ENCODE data around the gene SYT12. TPM values are rescaled to one million over a fixed set of nuclear protein-coding genes. Genes with fewer than 3 reads are reported as not detected.
"Not testable (repeated sequence)": the region's sequence is repeated elsewhere in the genome, so short reads cannot be mapped to it uniquely, and the experiment has no call there.

The SYT12 gene, protein sequence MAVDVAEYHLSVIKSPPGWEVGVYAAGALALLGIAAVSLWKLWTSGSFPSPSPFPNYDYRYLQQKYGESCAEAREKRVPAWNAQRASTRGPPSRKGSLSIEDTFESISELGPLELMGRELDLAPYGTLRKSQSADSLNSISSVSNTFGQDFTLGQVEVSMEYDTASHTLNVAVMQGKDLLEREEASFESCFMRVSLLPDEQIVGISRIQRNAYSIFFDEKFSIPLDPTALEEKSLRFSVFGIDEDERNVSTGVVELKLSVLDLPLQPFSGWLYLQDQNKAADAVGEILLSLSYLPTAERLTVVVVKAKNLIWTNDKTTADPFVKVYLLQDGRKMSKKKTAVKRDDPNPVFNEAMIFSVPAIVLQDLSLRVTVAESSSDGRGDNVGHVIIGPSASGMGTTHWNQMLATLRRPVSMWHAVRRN
- 4.8 TPM for total RNA-seq

DNA sequence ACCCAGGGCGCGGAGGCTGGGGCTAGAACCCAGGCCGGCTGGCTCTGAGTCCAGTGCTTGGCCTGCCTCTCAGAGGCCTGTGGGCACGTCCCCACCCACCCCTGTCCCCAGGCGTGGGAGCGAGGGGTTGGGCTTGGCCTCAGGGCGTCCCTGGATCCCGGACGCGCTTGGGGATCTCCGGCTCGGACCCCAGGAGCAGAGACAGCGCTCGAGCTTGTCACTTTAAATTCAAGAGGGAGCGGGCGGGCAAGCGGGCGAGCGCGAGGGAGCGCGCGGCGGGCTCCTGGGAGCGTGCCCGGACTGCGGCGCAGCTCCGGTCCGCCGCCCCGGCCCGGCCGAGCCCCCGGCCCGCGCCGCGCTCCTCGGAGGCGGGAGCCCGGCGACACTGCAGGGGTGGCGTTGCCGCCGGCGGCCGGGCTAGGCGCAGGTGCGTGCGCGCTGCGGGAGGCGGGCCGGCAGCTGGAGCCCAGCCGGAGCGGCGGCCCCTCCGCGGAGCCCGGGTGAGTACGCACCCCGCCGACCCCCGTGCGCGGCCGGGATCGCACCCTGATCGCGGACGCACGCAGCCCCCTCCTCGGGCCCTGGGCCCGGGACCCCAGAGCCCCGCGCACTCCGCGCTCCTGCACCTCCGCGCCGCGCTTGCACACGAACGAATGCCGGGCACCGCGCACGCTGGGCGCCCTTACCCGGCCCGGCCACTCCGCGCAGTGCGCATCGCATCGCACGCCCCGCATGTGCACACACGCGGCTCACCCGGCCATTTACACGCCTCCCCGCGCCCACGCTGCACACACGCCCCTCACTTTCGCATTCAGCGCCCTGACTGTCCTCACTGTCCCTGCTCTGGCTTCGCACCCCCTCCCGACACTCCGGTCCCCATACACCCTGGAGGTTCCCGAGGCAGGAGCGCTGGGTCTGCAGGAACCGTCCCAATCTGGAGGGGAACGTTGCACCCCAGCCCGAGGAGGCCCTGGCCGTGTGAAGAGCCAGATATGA, at the start of gene SYT12:
SYT12 (plus strand) TSS at position 174 of the 996 bp plus-strand sequence. CDS start 7,011 bp downstream, outside the sequence.
- no peak for DNase-seq (ENCODE audit: low spot score)

DNA sequence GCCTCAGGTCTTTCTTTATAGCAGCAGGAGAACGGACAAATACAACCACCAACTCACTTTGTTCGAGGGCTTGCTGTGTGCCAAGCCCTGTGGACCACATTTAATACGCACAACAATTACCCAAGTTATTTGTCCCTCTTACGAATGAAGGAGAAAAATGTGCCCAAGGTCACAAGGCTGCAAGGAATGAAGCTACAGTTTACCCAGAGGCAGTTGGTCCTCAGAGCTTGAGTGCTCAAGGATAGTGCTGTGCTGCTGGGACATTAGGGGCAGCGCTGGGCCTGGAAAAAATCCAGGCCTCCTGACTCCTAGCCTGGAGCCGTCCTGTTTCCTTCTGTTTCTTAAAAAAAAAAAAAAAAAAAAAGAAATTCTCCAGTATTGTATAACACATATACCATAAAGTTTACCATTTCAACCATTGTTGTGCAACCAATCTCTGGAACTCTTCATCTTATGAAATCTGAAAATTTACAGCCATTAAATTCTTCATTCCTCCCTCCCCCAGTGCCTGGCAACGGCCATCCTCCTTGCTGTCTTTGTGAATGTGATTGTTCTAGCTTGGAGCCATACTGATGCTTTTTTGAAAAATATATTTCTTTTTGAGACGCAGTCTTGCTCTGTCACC, 48.9 kb upstream of the SYT12 start:
- DNase-seq (ENCODE audit: low spot score): no peak

DNA sequence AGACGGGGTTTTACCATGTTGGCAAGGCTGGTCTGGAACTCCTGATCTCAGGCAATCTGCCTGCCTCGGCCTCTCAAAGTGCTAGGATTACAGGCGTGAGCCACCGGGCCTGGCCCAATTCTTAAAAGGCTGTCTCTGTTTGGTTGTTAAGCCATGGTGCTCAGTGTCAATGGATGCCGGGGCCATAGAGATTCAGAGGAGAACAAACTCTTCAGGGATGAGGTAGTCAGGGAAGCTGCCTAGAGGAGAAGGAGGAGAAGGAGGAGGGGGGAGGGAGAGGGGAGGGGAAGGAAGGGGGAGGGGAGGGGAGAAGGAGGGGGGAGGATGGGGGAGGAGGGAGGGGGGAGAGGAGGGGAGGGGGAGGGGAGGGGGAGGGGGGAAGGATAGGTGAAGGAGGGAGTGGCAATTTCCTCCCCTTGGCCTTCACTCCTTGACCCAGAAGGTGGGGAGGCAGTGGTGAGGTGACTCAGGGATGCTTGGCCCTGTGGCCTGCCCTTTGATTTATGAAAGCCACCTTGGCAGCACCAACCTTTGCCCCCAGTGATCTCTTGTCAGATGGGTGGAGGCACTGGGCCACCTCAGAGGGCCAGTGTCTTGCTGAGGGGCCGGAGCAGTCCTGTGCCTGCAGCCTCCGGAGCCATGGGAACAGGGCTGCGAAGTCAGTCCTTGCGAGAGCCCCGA, 48.1 kb upstream of the SYT12 start, which contains the start of gene C11orf86:
C11orf86 (plus strand) TSS at position 581 of the 681 bp plus-strand sequence; CDS start at position 640, 59 bp downstream.
- DNase-seq (ENCODE audit: low spot score): no peak

DNA sequence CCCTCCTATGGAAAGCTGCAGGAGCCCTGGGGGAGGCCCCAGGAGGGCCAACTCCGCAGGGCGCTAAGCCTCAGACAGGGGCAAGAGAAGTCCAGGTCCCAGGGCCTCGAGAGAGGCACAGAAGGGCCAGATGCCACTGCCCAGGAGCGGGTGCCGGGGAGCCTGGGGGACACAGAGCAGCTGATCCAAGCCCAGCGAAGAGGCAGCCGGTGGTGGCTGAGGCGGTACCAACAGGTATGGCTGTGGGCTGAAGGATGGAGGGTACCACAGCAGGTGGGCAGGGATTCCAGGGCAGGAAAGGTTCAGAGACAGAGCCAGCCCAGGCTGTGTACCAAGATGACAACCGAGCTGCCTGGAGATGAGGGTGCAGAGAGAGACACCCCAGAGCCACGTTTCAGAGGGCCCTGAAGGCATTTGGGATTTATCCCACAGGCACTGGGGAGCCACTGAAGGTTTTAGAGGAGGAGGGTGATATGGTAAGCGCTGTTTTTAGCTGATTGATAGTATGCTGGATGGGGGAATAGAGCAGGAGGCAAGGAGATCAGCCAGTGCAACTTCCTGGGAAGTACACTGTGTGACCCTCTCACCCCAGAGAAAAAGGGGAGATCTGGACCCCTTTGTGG, 47.4 kb upstream of the SYT12 start:
- no peak for DNase-seq (ENCODE audit: low spot score)

DNA sequence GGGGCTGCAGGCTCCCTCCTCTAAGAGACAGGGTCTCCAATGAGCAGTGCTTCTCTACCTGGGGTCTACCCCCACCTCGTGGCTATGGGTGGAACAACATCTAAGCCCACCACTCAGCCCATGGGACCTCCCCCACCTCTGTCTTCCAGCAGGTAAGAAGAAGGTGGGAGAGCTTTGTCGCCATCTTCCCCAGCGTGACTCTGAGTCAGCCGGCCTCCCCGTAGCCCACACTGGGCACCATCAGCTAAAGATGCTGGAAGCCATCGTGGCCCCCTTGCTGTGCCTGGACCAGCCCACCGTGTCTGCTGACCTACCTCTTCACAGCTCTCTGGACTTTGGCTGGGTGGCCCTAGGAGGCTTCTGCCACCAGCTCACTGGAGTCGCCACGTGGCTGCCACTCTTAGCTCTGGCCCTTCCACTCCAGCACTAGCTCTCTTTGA, 46.9 kb upstream of the SYT12 start:
- no peak for DNase-seq (ENCODE audit: low spot score)

DNA sequence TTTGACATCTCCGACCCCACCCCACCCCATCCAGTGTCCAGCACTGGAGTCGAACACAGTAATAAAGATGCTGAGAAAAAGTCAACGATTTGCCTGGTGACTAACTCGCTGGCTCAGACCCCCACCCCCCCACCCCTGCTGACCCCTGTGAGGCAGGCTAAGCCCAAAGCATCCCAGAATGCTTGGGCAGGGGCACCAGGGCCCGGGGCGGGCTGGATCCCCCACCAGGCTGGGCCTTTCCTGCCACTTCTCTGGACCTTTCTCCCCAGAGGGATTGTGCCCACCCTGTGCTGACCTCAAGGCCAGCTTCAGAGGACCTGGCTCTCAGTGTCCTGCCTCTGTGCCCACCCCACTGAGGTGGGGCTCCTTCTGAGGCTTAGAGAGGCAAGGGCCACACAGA, 46.0 kb upstream of the SYT12 start:
- DNase-seq (ENCODE audit: low spot score): no peak

DNA sequence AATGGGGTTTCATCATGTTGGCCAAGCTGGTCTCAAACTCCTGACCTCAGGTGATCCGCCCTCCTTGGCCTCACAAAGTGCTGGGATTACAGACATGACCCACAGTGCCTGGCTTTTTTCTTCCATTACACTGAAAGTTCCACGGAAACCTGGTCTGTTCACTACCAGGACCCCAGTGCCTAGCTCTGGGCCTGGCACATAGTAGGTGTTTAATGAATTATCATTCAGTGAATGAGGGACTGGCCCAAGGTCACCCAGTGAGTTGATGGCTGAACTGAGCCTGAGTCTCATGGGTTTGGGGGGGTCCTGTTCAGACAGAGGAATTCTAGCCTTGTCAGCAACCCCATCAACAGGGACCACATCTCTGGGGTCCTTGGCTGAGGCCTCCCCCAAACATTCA, 44.7 kb upstream of the SYT12 start:
- DNase-seq (ENCODE audit: low spot score): no peak

DNA sequence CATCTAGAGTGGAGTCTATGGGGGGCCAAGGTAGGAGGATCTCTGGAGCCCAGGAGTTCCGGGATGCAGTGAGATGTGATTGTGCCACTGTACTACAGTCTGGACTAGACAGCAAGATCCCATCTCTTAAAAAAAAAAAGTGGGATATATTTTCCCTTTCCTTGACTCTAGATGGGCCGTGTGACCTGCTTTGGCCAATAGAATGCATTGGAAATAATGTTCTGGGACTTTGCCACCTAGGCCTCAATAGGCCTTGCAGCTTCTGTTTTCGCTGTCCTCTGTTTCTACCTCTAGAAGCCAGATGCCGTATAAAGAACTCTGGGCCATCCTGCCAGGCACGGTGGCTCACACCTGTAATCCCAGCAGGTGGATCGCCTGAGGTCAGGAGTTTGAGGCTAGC, 44.2 kb upstream of the SYT12 start:
- DNase-seq (ENCODE audit: low spot score): no peak

DNA sequence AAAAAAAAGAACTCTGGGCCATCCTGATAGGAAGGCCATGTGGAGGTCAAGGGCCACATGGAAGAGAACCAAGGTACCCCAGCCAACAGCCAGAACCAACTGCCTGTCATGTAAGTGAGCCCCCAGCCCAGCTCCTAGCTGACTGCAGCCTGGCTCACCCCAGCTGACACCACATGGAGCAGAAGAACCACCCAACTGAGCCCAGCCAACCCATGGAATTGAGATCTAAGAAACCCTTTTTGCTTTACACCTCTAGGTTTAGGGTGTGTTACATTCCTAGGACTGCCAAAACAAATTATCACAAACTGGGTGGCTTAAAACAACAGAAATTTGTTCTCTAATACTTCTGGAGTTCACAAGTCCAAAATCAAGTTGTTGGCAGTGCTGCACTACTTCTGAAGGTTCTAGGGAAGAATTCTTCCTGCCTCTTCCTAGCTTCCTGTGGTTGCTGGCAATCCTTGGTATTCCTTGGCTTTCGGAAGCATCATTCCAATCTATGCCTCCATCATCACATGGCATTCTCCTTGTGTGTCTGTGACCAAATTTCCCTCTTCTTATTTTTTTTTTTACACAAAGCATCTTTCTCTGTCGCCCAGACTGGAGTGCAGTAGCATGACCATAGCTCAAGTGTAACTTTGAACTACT, 43.5 kb upstream of the SYT12 start:
- DNase-seq (ENCODE audit: low spot score): no peak

DNA sequence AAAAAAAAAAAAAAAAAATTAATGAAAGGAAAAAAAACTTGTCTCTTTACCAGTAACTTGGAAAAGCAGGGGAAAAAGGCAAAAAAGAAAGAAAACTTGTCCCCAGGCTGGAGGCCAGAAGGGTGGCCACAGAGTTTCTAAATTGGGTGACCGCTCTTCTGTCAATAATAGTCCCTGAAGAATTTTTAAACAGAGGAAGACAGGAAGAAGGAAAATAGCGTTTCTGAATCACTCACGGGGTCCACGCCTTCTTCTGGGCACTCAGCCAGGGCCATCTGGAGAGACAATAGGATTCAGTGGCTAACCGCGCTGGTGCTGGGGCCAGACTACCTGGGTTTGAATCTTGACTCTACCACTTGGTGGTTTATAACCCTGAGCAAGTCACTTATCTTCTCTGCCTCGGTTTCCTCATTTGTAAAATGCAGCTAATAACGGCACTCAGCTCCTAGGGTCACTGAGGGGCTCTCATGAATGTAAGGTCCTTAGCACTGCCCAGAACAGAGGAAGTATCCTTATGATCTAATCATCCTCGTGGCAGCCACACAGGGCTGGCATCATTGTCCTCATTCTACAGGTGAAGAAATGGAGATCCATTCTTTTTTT, 40.9 kb upstream of the SYT12 start:
- DNase-seq (ENCODE audit: low spot score): peak; percentile 86

DNA sequence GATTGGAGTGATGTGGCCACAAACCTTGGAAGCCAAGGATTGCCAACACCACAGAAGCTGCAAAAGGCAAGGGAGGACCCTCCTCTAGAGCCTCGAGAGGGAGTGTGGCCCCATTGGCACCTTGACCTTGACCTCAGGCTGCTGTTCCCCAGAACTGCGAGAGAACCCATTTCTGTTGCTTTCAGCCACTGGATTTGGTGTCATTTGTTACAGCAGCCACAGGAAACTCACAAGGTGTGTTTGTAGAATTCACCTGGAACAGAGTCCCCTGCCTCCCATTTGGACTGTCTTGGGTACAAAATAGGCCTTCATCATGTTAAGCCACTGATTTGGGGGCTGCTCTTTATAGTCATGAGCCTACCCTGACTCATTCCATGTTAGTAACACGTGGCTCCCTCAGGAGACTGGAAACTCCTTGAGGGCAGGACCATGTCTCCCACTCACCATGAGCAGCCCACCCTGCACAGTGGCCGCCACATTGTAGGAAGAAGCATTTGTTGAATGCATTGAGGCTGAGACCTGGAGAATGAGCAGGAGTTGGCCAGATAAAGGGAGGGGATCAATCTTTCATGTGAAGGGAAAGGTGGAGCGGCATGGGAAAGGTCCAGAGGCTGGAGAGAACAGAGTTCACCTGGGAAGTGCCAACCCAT, 39.5 kb upstream of the SYT12 start:
- DNase-seq (ENCODE audit: low spot score): no peak

DNA sequence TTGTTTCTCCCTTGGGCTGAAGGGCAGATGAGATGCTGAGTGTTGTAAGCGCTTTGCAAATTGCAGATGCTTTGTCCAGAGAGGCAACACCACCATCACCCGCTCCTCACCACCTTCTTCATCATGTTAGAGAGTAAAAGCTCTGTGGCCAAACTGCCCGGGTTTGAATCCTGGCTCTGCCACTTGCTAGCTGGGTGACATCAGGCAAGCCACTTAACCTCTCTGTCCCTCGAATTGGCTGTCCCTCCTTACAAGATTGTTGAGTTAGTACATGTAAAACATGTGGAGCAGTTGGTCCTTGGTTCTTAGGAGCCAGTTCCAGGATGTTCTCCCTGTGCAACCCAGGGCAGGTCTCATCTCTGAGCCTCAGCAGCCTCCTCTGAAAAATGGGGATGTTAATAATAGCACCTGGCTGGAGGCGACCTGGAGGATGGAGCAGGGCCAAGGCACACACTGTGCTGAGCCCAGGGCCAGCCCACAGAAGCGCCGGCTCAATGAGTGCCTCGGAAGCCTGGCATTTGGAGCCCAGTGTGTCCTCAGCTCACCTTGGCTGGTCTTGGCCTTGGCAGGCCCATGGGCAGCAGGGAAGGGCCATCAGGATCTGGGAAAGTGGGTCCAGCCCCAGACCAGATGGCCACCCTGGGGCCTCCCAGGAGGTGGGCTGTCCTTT, 37.3 kb upstream of the SYT12 start:
- no peak for DNase-seq (ENCODE audit: low spot score)

DNA sequence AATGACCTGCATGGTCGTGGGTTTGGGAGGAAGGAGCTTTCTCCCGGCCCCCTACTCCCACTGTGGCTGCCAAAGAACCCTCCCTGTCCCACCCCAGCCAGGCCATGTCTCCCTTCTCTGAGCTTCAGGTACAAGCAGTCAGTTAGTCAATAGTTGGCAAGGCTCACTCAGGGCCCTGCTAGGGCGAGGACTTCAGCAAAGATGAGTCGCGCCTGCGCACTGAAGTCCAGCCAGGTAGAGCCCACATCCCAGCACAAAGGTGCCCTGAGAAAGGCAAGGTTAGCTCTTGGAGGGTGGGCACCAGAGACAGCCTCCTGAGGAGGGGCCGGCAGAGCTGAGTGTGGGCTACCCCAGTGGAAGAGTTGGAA, 36.8 kb upstream of the SYT12 start:
- DNase-seq (ENCODE audit: low spot score): no peak

DNA sequence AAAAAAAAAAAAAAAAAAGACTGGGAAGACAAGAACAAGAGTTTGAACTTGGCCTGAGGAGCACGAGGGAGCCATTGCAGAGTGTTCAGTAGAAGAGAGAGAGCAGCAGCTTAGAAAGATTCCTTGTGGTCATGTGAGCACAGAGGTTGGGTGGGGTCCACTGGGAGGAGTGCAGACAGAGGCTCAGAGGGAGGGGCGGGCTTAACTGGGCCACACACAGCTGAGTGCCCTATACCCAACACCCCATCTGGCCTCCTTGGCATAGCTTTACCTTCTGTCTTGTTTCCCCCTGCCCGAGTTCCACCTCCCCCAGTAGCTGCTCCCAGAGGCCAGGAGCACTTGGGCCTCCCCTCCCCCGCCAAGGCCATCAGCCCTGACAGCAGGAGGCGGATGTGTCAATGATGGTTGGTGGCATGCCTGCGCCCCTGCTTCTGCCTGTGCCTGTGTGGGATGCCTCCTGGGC, 35.7 kb upstream of the SYT12 start:
- DNase-seq (ENCODE audit: low spot score): no peak

DNA sequence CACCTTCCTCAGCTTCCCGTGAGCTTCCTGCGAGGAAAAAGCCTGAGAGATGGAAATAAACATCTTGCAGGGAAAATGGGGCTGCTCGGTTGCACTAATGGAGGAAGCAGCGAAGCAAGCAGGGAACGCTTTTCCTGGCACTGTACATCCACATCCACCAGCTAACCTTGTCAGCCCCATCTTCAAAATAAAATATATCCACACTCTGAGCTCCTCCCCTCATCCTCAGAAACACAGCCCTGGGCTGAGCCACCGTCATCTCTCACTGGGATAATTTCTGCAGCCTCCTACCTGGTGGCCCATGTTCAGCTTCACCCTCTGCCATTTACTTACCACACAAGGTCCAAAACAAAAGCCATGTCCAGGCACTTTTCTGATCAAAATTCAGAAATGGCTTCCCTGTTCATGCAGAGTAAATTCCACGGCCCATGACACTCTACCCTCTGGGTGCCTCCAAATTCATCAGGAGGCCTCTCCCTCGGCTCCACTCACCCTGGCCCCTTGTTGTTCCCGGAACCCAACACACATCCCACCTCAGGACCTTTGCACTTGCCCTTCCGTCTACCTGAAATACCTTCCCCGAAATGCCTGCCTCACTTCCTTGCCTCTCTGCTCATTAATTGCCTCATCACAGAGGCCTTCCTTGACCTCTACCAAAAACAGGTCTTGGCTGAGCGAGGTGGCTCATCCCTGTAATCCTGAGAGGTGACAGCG, 34.9 kb upstream of the SYT12 start:
- no peak for DNase-seq (ENCODE audit: low spot score)

DNA sequence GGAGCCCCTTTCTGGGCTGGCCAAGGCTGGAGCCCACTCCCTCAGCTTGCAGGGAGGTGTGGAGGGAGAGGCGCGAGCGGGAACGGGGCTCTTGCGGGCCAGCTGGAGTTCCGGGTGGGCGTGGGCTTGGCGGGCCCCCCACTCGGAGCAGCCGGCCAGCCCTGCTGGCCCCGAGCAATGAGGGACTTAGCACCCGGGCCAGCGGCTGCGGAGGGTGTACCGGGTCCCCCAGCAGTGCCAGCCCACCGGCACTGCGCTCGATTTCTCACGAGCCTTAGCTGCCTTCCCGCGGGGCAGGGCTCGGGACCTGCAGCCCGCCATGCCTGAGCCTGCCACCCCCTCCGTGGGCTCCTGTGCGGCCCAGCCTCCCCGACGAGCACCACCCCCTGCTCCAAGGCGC, 34.2 kb upstream of the SYT12 start:
- DNase-seq (ENCODE audit: low spot score): not testable (repeated sequence)

DNA sequence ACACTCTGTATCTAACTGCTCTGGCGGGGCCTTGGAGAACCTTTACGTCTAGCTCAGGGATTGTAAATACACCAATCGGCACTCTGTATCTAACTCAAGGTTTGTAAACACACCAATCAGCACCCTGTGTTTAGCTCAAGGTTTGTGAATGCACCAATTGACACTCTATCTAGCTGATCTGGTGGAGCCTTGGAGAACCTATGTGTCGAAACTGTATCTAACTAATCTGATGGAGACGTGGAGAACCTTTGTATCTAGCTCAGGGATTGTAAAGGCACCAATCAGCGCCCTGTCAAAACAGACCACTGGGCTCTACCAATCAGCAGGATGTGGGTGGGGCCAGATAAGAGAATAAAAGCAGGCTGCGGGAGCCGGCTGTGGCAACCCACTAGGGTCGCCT, 33.6 kb upstream of the SYT12 start:
- not testable (repeated sequence) for DNase-seq (ENCODE audit: low spot score)

DNA sequence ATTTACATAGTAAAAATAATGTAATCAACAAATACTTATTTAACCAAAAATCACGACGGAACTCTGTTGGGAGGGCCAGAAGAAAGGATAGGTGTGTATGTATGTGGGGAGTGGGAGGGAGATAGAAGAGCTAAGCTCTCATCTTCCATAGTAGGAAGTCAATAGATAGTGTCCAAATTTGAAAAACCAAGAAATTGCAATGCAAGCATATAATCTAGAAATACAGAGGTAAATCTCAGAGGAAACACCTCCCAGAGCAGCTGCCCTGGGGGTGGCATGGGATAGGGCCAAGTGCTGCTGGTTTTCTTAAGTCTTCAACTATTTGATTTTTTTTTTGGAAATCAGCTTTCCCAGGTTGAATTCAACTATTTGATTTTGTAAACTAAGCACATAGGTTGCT, 30.9 kb upstream of the SYT12 start:
- DNase-seq (ENCODE audit: low spot score): no peak
